ENCODE results near the gene VAPA. TPM values are rescaled to one million over a fixed set of nuclear protein-coding genes. Genes with fewer than 3 reads are reported as not detected.

The VAPA gene
- total and polyA plus RNA-seq, 9 of the 15 experiments (the other 6 are each of a cell fraction or from before 2014, with no cell fraction given): 219 to 902 (median 526) TPM

DNA sequence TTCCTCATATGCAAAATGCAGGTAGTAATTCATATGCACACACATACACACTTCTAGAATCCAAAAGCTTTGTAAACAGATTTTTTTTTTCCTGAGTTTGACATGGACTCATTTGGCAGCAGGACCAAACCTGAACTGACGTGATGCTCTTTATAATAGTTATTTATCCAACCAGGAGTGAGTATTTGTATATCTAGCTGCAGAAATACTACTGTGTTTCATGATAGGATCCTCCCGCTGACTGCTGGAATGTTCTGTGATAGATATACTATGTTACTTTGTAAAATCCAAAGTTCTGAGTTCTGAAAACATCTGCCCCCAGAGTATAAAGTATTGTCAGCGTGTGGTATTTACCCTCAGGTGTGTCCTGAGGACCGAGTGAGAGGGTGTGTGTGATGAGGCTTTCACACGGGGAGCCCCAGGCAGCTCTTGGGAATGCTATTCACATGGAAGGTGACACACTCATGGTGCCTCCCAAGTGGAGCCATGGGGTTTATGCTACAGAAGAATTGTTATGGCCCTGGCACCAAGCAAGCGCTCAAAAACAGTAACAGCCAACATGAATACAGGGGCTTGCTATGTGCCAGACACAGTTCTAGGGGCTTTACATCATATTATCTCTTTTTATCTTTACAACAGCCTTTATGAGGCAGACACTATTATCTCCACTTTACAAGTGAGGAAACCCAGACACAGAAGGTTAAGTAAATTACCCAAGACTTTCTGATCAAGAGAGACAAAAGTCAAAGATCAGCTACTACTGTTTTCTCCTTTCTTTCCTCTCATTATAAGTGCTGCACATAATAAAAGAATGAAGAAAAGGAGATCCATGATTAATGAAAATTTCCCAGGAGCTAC is 44.7 kb upstream of the VAPA start (continued):
- TF ChIP-seq POLR2G (IDR thresholded peaks at IDR 0.05; ENCODE audit: low read depth, low read length): no peak
- no peak for TF ChIP-seq CC2D1A (IDR thresholded peaks at IDR 0.05)
- TF ChIP-seq ZFPM2 (CRISPR knock-in tag; IDR thresholded peaks at IDR 0.05): no peak
- TF ChIP-seq NELFE (IDR thresholded peaks at IDR 0.05; ENCODE audit: insufficient read depth, insufficient read length): no peak
- no peak for TF ChIP-seq PCBP2 (IDR thresholded peaks at IDR 0.05; ENCODE audit: low read depth, low read length, poor library complexity, severe bottlenecking)
- no peak for TF ChIP-seq RFX1 (IDR thresholded peaks at IDR 0.05)
- TF ChIP-seq ZBTB8A (IDR thresholded peaks at IDR 0.05; ENCODE audit: partially characterized antibody): no peak
- no peak; the same call in 1 of the 2 replicates for TF ChIP-seq ZSCAN32 (CRISPR knock-in tag; IDR thresholded peaks at IDR 0.05)
- TF ChIP-seq, protein P1, sequence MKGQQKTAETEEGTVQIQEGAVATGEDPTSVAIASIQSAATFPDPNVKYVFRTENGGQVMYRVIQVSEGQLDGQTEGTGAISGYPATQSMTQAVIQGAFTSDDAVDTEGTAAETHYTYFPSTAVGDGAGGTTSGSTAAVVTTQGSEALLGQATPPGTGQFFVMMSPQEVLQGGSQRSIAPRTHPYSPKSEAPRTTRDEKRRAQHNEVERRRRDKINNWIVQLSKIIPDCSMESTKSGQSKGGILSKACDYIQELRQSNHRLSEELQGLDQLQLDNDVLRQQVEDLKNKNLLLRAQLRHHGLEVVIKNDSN (CRISPR knock-in tag; IDR thresholded peaks at IDR 0.05): no peak
